Keratinocyte (primary cell): Measurements from ENCODE around the gene GGCX. TPM values are rescaled to one million over a fixed set of nuclear protein-coding genes. Genes with fewer than 3 reads are reported as not detected.

Experiments used
- DNase-seq: peaks from one replicate; pipeline ENCODE4 v3.0.0-alpha.2; 2011; ENCODE audit warnings: low read depth, missing footprints, low spot score
- FAIRE-seq: peaks from 2 replicates; lab custom pipeline; 2011; peaks lifted over from hg19 to GRCh38; lab: Jason Lieb, UNC
- H2AFZ ChIP-seq: 2 replicates; pipeline ENCODE4 v1.6.0; 2012; ENCODE audit warnings: low read length, control low read depth, inconsistent platforms; ENCODE audit not compliant: control insufficient read depth
- H3K27ac ChIP-seq: 2 replicates; pipeline ENCODE4 v1.5.1; 2011; ENCODE audit warnings: low read length; ENCODE audit not compliant: control insufficient read depth, insufficient read depth
- H3K27me3 ChIP-seq: 3 replicates; pipeline ENCODE4 v1.6.0; 2011; ENCODE audit warnings: low read length; ENCODE audit not compliant: control insufficient read depth, insufficient read depth; ENCODE audit errors: extremely low read depth
- H3K36me3 ChIP-seq, 2 experiments: 2 replicates in 1 of 2; 3 replicates in 1 of 2; pipeline ENCODE4 v1.5.1; 2011; ENCODE audit warnings: low read length in 2 of 2, mild to moderate bottlenecking in 1 of 2; ENCODE audit not compliant: control insufficient read depth in 2 of 2, insufficient read depth in 2 of 2; ENCODE audit errors: extremely low read depth in 1 of 2
- H3K4me1 ChIP-seq: 3 replicates; pipeline ENCODE4 v1.5.1; 2011; ENCODE audit warnings: low read length; ENCODE audit not compliant: control insufficient read depth, insufficient read depth; ENCODE audit errors: extremely low read depth
- H3K4me2 ChIP-seq: 3 replicates; pipeline ENCODE4 v1.6.0; 2011; ENCODE audit warnings: low read depth, low read length; ENCODE audit not compliant: control insufficient read depth, insufficient read depth; ENCODE audit errors: extremely low read depth
- H3K4me3 ChIP-seq, 3 experiments: fragments of 200-600 bp in 1 of 3; sonication (generic) in 1 of 3; 2 replicates in 2 of 3; 3 replicates in 1 of 3; pipeline ENCODE4 v1.5.1; 2011 to 2016; ENCODE audit warnings: low read length in 3 of 3, mild to moderate bottlenecking in 3 of 3, control low read depth in 2 of 3, inconsistent platforms in 1 of 3, low read depth in 1 of 3, mixed read lengths in 1 of 3, mixed run types in 1 of 3, moderate library complexity in 1 of 3; ENCODE audit not compliant: control insufficient read depth in 2 of 3, insufficient read depth in 2 of 3; ENCODE audit errors: extremely low read depth in 1 of 3
- H3K79me2 ChIP-seq: 2 replicates; pipeline ENCODE4 v1.6.0; 2012; ENCODE audit warnings: low read length; ENCODE audit not compliant: control insufficient read depth, insufficient read depth
- H3K9ac ChIP-seq: 3 replicates; pipeline ENCODE4 v1.6.0; 2011; ENCODE audit warnings: low read length; ENCODE audit not compliant: control insufficient read depth, insufficient read depth; ENCODE audit errors: extremely low read depth
- H3K9me1 ChIP-seq: 3 replicates; pipeline ENCODE4 v1.6.0; 2011; ENCODE audit warnings: low read length; ENCODE audit not compliant: control insufficient read depth, insufficient read depth; ENCODE audit errors: extremely low read depth
- H3K9me3 ChIP-seq: 2 replicates; pipeline ENCODE4 v1.5.1; 2012; ENCODE audit warnings: low read depth, low read length; ENCODE audit not compliant: control insufficient read depth
- H4K20me1 ChIP-seq: 3 replicates; pipeline ENCODE4 v1.6.0; 2011; ENCODE audit warnings: low read length; ENCODE audit not compliant: control insufficient read depth, insufficient read depth; ENCODE audit errors: extremely low read depth
- EZH2 ChIP-seq: IDR thresholded peaks from one replicate; pipeline ENCODE4 v1.6.1; 2012; ENCODE audit warnings: inconsistent platforms, mild to moderate bottlenecking, low read length, moderate library complexity
- dilution Hi-C: fragments of 300-500 bp; cut with MboI; formaldehyde crosslinking; loops from one replicate; pipeline ENCODE4 v1.7.0; 2020; ENCODE audit warnings: low sequenced_read_pairs; ENCODE audit not compliant: extremely low pct_ligation_motif_present
- polyA plus RNA-seq, 5 experiments: library from polyadenylated mRNA; depleted of rRNA in 3 of 5; stranded (reverse) in 3 of 5; stranded (forward) in 1 of 5; unstranded in 1 of 5; fragments of >200 nt; gene quantifications; 1 replicate in 1 of 5; 2 replicates in 3 of 5; 3 replicates in 1 of 5; pipeline versions ENCODE4 v1.2.1 to v1.2.3, GENCODE V29; 2011 to 2012; ENCODE audit warnings: missing spikeins in 2 of 5, low read depth in 1 of 5, low replicate concordance in 1 of 5
- TF ChIP-seq, protein P1 (sequence below), 3 experiments: IDR thresholded peaks in 1 of 3; conservative IDR thresholded peaks in 1 of 3; optimal IDR thresholded peaks in 1 of 3; 2 replicates in 2 of 3; 3 replicates in 1 of 3; pipeline versions ENCODE3 to v1.5.1; 2011; ENCODE audit warnings: low read length in 3 of 3, mild to moderate bottlenecking in 3 of 3, moderate library complexity in 2 of 3, control low read depth in 1 of 3, inconsistent platforms in 1 of 3; ENCODE audit not compliant: insufficient read depth in 2 of 3; ENCODE audit errors: extremely low read depth in 1 of 3

The GGCX gene
- polyA plus RNA-seq, 1 donor (not counting 4 experiments of a cell fraction or from before 2014, with no cell fraction given): 34.3 TPM

GRCh38 chr2:85522090-85522647, 39.1 kb downstream of the GGCX start:
- FAIRE-seq: no peak
- Histone ChIP-seq H3K9me1 (no peaks in the 10 kb centered on the region), H3K27ac (no peak overlapping the region), H3K4me1 (no peaks in the 10 kb centered on the region), H3K9ac (no peak overlapping the region), H3K4me3 (no peak overlapping the region), H3K27me3 (no peaks in the 10 kb centered on the region), H3K36me3 (no peaks in the 10 kb centered on the region), H3K79me2 (no peaks in the 10 kb centered on the region), H3K9me3 (no peaks in the 10 kb centered on the region), H3K4me2 (no peak overlapping the region), H4K20me1 (no peaks in the 10 kb centered on the region), H2AFZ (no peak overlapping the region)
- DNase-seq: no peak
- dilution Hi-C loops: no loop called here
- TF ChIP-seq, protein P1, sequence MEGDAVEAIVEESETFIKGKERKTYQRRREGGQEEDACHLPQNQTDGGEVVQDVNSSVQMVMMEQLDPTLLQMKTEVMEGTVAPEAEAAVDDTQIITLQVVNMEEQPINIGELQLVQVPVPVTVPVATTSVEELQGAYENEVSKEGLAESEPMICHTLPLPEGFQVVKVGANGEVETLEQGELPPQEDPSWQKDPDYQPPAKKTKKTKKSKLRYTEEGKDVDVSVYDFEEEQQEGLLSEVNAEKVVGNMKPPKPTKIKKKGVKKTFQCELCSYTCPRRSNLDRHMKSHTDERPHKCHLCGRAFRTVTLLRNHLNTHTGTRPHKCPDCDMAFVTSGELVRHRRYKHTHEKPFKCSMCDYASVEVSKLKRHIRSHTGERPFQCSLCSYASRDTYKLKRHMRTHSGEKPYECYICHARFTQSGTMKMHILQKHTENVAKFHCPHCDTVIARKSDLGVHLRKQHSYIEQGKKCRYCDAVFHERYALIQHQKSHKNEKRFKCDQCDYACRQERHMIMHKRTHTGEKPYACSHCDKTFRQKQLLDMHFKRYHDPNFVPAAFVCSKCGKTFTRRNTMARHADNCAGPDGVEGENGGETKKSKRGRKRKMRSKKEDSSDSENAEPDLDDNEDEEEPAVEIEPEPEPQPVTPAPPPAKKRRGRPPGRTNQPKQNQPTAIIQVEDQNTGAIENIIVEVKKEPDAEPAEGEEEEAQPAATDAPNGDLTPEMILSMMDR (optimal IDR thresholded peaks at IDR 0.05 in 1 of 3, IDR thresholded peaks at IDR 0.05 in 1 of 3, conservative IDR thresholded peaks at IDR 0.05 in 1 of 3; ENCODE audit: extremely low read depth in 1 of 3, insufficient read depth in 2 of 3, low read length in 3 of 3): no peak
- no peak for TF ChIP-seq EZH2

GRCh38 chr2:85516653-85517389, 44.5 kb downstream of the GGCX start:
- H3K79me2 ChIP-seq: no peaks in the 10 kb centered on the region
- H3K9ac ChIP-seq: no peak overlapping the region
- no peaks in the 10 kb centered on the region for H4K20me1 ChIP-seq
- H3K4me2 ChIP-seq: no peak overlapping the region
- H3K27me3 ChIP-seq: no peaks in the 10 kb centered on the region
- FAIRE-seq (no peak), DNase-seq (no peak)
- no peaks in the 10 kb centered on the region for H3K4me1 ChIP-seq
- H3K4me3 ChIP-seq: no peak overlapping the region
- peak overlapping the region; percentile 40 for H2AFZ ChIP-seq
- no peaks in the 10 kb centered on the region for H3K9me3 ChIP-seq
- no peaks in the 10 kb centered on the region for H3K36me3 ChIP-seq
- H3K27ac ChIP-seq: no peak overlapping the region
- no peaks in the 10 kb centered on the region for H3K9me1 ChIP-seq
- dilution Hi-C loops: no loop called here
- no peak for TF ChIP-seq EZH2
- TF ChIP-seq, protein P1 (optimal IDR thresholded peaks at IDR 0.05 in 1 of 3, IDR thresholded peaks at IDR 0.05 in 1 of 3, conservative IDR thresholded peaks at IDR 0.05 in 1 of 3; ENCODE audit: extremely low read depth in 1 of 3, insufficient read depth in 2 of 3, low read length in 3 of 3): no peak
